Spleen (tissue), 11 donors: Measurements from ENCODE around the gene ATP5F1E. TPM values are rescaled to one million over a fixed set of nuclear protein-coding genes. Genes with fewer than 3 reads are reported as not detected.

Experiments used
- DNase-seq: peaks from one replicate; pipeline ENCODE4 v3.0.0-alpha.2; 2020
- H3K27ac ChIP-seq, 8 donors: fragments of 200-600 bp; sonication (generic) in 7 of 8; 1 replicate in 4 of 8; 2 replicates in 4 of 8; pipeline versions ENCODE4 v1.5.0 to v1.8.0; 2016 to 2021; ENCODE audit warnings: inconsistent platforms in 4 of 8, mild to moderate bottlenecking in 4 of 8, moderate library complexity in 1 of 8
- H3K27me3 ChIP-seq, 7 donors: fragments of 200-600 bp; sonication (generic) in 6 of 7; replicated peaks in 1 of 7; 1 replicate in 4 of 7; 2 replicates in 3 of 7; pipeline versions ENCODE4 v1.5.0 to v1.8.0; 2016 to 2021; ENCODE audit warnings: inconsistent platforms in 3 of 7, mild to moderate bottlenecking in 1 of 7
- H3K36me3 ChIP-seq, 6 donors: fragments of 200-600 bp; sonication (generic) in 5 of 6; 1 replicate in 4 of 6; 2 replicates in 2 of 6; pipeline versions ENCODE4 v1.5.0 to v1.8.0; 2016 to 2021; ENCODE audit warnings: inconsistent platforms in 2 of 6
- H3K4me1 ChIP-seq, 6 donors: fragments of 200-600 bp; sonication (generic) in 5 of 6; 1 replicate in 3 of 6; 2 replicates in 3 of 6; pipeline versions ENCODE4 v1.5.0 to v1.8.0; 2016 to 2021; ENCODE audit warnings: inconsistent platforms in 3 of 6
- H3K4me3 ChIP-seq, 8 donors: fragments of 200-600 bp; sonication (generic) in 7 of 8; 1 replicate in 4 of 8; 2 replicates in 4 of 8; pipeline versions ENCODE4 v1.5.0 to v1.8.0; 2016 to 2021; ENCODE audit warnings: inconsistent platforms in 4 of 8, mild to moderate bottlenecking in 4 of 8, moderate library complexity in 2 of 8
- H3K9me3 ChIP-seq, 8 donors: fragments of 200-600 bp; sonication (generic) in 7 of 8; 1 replicate in 4 of 8; 2 replicates in 4 of 8; pipeline versions ENCODE4 v1.5.0 to v1.8.0; 2016 to 2021; ENCODE audit warnings: inconsistent platforms in 4 of 8
- CTCF ChIP-seq, 11 experiments: fragments of 200-600 bp in 7 of 11; fragments of 450-650 bp in 4 of 11; sonication (generic) in 4 of 11; IDR thresholded peaks in 8 of 11; conservative IDR thresholded peaks in 3 of 11; 1 replicate in 7 of 11; 2 replicates in 4 of 11; pipeline versions ENCODE4 v1.4.0 to v1.8.0; 2016 to 2021; ENCODE audit warnings: antibody characterized with exemption in 11 of 11, inconsistent platforms in 4 of 11, mild to moderate bottlenecking in 1 of 11
- POLR2A ChIP-seq, 3 donors: fragments of 450-650 bp; IDR thresholded peaks; one replicate each; pipeline ENCODE4 v1.5.1; 2017; ENCODE audit warnings: antibody characterized with exemption in 3 of 3, mild to moderate bottlenecking in 1 of 3
- POLR2AphosphoS5 ChIP-seq, 3 donors: sonication (generic); formaldehyde crosslinking; IDR thresholded peaks; one replicate each; pipeline ENCODE4 v1.5.1; 2017; ENCODE audit warnings: antibody characterized with exemption in 3 of 3
- WGBS, 5 donors: extraction: QIAGEN DNeasy Blood & Tissue Kit in 3 of 5; methylation state at CpG; one replicate each; pipeline versions ENCODE4 v1.1.5 to v1.1.7; 2013 to 2018; 5-methylcytosine and 5-hydroxymethylcytosine counted together
- intact Hi-C: fragments of 100-400 bp; cut with DNase I; formaldehyde crosslinking; loops from one replicate; pipeline ENCODE4 v1.15.0; 2023; ENCODE audit warnings: low total_unique reads
- polyA plus RNA-seq, 3 donors: library from polyadenylated mRNA; stranded (reverse); fragments of 200-250 nt; gene quantifications; one replicate each; pipeline ENCODE4 v1.2.1, GENCODE V29; 2013
- total RNA-seq, 7 donors: library from RNA; depleted of rRNA in 3 of 7; stranded (reverse); fragments of >200 nt in 3 of 7; fragmentation: NEBNext Ultra II Directional in 4 of 7; extraction: Animal tissue kit (Norgen Biotek cat#: 25700) in 4 of 7; gene quantifications; one replicate each; pipeline versions ENCODE4 v1.1.0 to v1.2.1, GENCODE V29; 2016 to 2021
- donor health status: healthy with polysubstance abuse.
- donor health status: DM: no; HTN: no; CAD: no; lungs with moderate emphysema.
- donor health status: DM: no; HTN: no; CAD: no.
- donor health status: Bipolar disorder and iron deficiency.
- donor health status: healthy.
- donor health status: DM: no; HTN: no; CAD: no.
- donor health status: DM: yes; HTN: yes; CAD: no.

The ATP5F1E gene
- total and polyA plus RNA-seq, 10 donors = 24.2 to 71.1 (median 64.9) TPM

GRCh38 chr20:59028812-59029211 is 3.3 kb downstream of the ATP5F1E start:
- H3K4me3 ChIP-seq = peak overlapping the region in 2 of 8 donors; percentile 10 to 87
- peaks cover 0 to 70% (median 53%) of the 10 kb centered on the region in 6 donors for H3K36me3 ChIP-seq
- 57 to 74% (median 64%) methylated on average over 2 of the region's 2 CpGs for whole genome bisulfite sequencing, 5 donors
- H3K27me3 ChIP-seq = no peaks in the 10 kb centered on the region
- DNase-seq = no peak
- no peak overlapping the region for H3K27ac ChIP-seq
- H3K4me1 ChIP-seq = peaks cover 31 to 86% (median 65%) of the 10 kb centered on the region in 6 donors
- no peaks in the 10 kb centered on the region for H3K9me3 ChIP-seq
- intact Hi-C loops = no loop called here
- no peak for TF ChIP-seq POLR2AphosphoS5 (IDR thresholded peaks at IDR 0.05)
- TF ChIP-seq CTCF (IDR thresholded peaks at IDR 0.05 in 8 of 11, conservative IDR thresholded peaks at IDR 0.05 in 3 of 11) = no peak
- no peak for TF ChIP-seq POLR2A (IDR thresholded peaks at IDR 0.05)

- peaks cover 31 to 78% (median 61%) of the 10 kb centered on the region in 6 donors for H3K4me1 ChIP-seq
- WGBS, 5 donors = 84 to 91% (median 88%) methylated on average over 8 of the region's 8 CpGs
- H3K4me3 ChIP-seq = no peak overlapping the region
- peaks cover 0 to 78% (median 62%) of the 10 kb centered on the region in 6 donors for H3K36me3 ChIP-seq
- H3K27ac ChIP-seq = no peak overlapping the region
- no peaks in the 10 kb centered on the region for H3K9me3 ChIP-seq
- H3K27me3 ChIP-seq = no peaks in the 10 kb centered on the region
- TF ChIP-seq POLR2AphosphoS5 (IDR thresholded peaks at IDR 0.05) = no peak
- TF ChIP-seq CTCF (IDR thresholded peaks at IDR 0.05 in 8 of 11, conservative IDR thresholded peaks at IDR 0.05 in 3 of 11) = no peak
- TF ChIP-seq POLR2A (IDR thresholded peaks at IDR 0.05) = no peak
- no peak for DNase-seq
- intact Hi-C loops = no loop called here
Observed at GRCh38 chr20:59027741-59028320, 4.3 kb downstream of the ATP5F1E start.

- Histone ChIP-seq H3K4me3 (no peak overlapping the region), H3K27ac (peak overlapping the region in 1 of 8 donors; percentile 18), H3K4me1 (peaks cover 31 to 74% (median 57%) of the 10 kb centered on the region in 6 donors), H3K36me3 (peaks cover 0 to 85% (median 67%) of the 10 kb centered on the region in 6 donors), H3K27me3 (no peaks in the 10 kb centered on the region), H3K9me3 (no peaks in the 10 kb centered on the region)
- DNase-seq = no peak
- WGBS, 5 donors = 85 to 89% (median 87%) methylated on average over 5 of the region's 5 CpGs
- TF ChIP-seq POLR2A (IDR thresholded peaks at IDR 0.05) = no peak
- TF ChIP-seq CTCF (IDR thresholded peaks at IDR 0.05 in 8 of 11, conservative IDR thresholded peaks at IDR 0.05 in 3 of 11) = no peak
- TF ChIP-seq POLR2AphosphoS5 (IDR thresholded peaks at IDR 0.05) = no peak
- intact Hi-C loops = no loop called here
Observed at GRCh38 chr20:59026904-59027740, 5.0 kb downstream of the ATP5F1E start.

- intact Hi-C loops = no loop called here
- Histone ChIP-seq H3K4me1 (peaks cover 22 to 61% (median 45%) of the 10 kb centered on the region in 6 donors), H3K4me3 (no peak overlapping the region), H3K9me3 (no peaks in the 10 kb centered on the region), H3K36me3 (peaks cover 0 to 99% (median 68%) of the 10 kb centered on the region in 6 donors), H3K27me3 (no peaks in the 10 kb centered on the region), H3K27ac (no peak overlapping the region)
- no peak for DNase-seq
- 89 to 95% (median 93%) methylated on average over 4 of the region's 4 CpGs for WGBS, 5 donors
- TF ChIP-seq POLR2A (IDR thresholded peaks at IDR 0.05) = no peak
- TF ChIP-seq CTCF (IDR thresholded peaks at IDR 0.05 in 8 of 11, conservative IDR thresholded peaks at IDR 0.05 in 3 of 11) = no peak
- TF ChIP-seq POLR2AphosphoS5 (IDR thresholded peaks at IDR 0.05) = no peak
Observed at GRCh38 chr20:59025511-59025910, 6.6 kb downstream of the ATP5F1E start.
